HepG2 (cell line): ENCODE results near the gene VPREB3. TPM values are rescaled to one million over a fixed set of nuclear protein-coding genes. Genes with fewer than 3 reads are reported as not detected.

Experiments
- ASH2L ChIP-seq: fragments of 300-600, 200-600 bp; sonication (generic); IDR thresholded peaks from 2 replicates; pipeline ENCODE4 v1.7.0; 2017; ENCODE audit warnings: low read depth, mild to moderate bottlenecking, moderate library complexity, mixed read lengths, low read length; ENCODE audit not compliant: insufficient read length
- BATF2 ChIP-seq: sonication (generic); formaldehyde crosslinking; IDR thresholded peaks from 2 replicates; pipeline ENCODE4 v1.8.0; 2022; ENCODE audit warnings: mild to moderate bottlenecking, missing genetic modification reagents, moderate library complexity
- BRCA1 ChIP-seq: sonication (generic); formaldehyde crosslinking; IDR thresholded peaks from 2 replicates; pipeline ENCODE4 v1.4.0; 2020; ENCODE audit warnings: missing genetic modification reagents
- EHMT2 ChIP-seq: fragments of 200-600 bp; sonication (generic); IDR thresholded peaks from 2 replicates; pipeline ENCODE4 v1.7.0; 2017; ENCODE audit warnings: antibody characterized with exemption, low read depth, low read length, borderline replicate concordance
- EZH2 ChIP-seq: conservative IDR thresholded peaks from 2 replicates; pipeline ENCODE4 v1.6.1; 2012; ENCODE audit warnings: mild to moderate bottlenecking, low read depth, low read length, moderate library complexity
- SKIL ChIP-seq: sonication (generic); formaldehyde crosslinking; IDR thresholded peaks from 2 replicates; pipeline ENCODE4 v1.8.0; 2022; ENCODE audit warnings: missing genetic modification reagents, mild to moderate bottlenecking, moderate library complexity, borderline replicate concordance
- TFAP4 ChIP-seq: sonication (generic); IDR thresholded peaks from 2 replicates; pipeline ENCODE4 v1.6.1; 2016; ENCODE audit warnings: low read depth, borderline replicate concordance
- ZNF12 ChIP-seq: sonication (generic); formaldehyde crosslinking; IDR thresholded peaks from 2 replicates; pipeline ENCODE4 v1.5.0; 2020; ENCODE audit warnings: missing genetic modification reagents
- ZNF451 ChIP-seq: sonication (generic); formaldehyde crosslinking; IDR thresholded peaks from 2 replicates; pipeline ENCODE4 v1.5.0; 2020; ENCODE audit warnings: mild to moderate bottlenecking, missing genetic modification reagents
- ZNF557 ChIP-seq: sonication (generic); formaldehyde crosslinking; IDR thresholded peaks from 2 replicates; pipeline ENCODE4 v1.4.0; 2020; ENCODE audit warnings: missing genetic modification reagents
- ZNF598 ChIP-seq: sonication (generic); formaldehyde crosslinking; IDR thresholded peaks from 2 replicates; pipeline ENCODE4 v1.5.1; 2020; ENCODE audit warnings: mild to moderate bottlenecking, missing genetic modification reagents, borderline replicate concordance
- ZNF772 ChIP-seq: sonication (generic); formaldehyde crosslinking; IDR thresholded peaks from 2 replicates; pipeline ENCODE4 v1.5.0; 2020; ENCODE audit warnings: mild to moderate bottlenecking, missing genetic modification reagents
- polyA plus RNA-seq, 8 experiments: library from polyadenylated mRNA; depleted of rRNA in 3 of 8; stranded (reverse) in 7 of 8; unstranded in 1 of 8; fragments of >200 nt; fragmentation: Illumina TruSeq in 4 of 8; extraction: Trizol in 4 of 8; gene quantifications; 2 replicates each; pipeline versions ENCODE4 v1.2.1 to v1.2.3, GENCODE V29; 2011 to 2016; ENCODE audit warnings: low read depth in 4 of 8, missing spikeins in 1 of 8, mixed read lengths in 1 of 8; ENCODE audit not compliant: insufficient read depth in 1 of 8
- total RNA-seq, 5 experiments: library from RNA; depleted of rRNA; stranded (reverse); fragments of >200 nt; fragmentation: Illumina TruSeq; extraction: Trizol; gene quantifications; 2 replicates each; pipeline ENCODE4 v1.2.3, GENCODE V29; 2016; ENCODE audit warnings: low read depth in 1 of 5
- TF ChIP-seq, protein P1 (sequence below): sonication (generic); formaldehyde crosslinking; IDR thresholded peaks from 2 replicates; pipeline ENCODE4 v1.8.0; 2022; ENCODE audit warnings: mild to moderate bottlenecking, missing genetic modification reagents, borderline replicate concordance

VPREB3 gene
- total and polyA plus RNA-seq, 2 of the 13 experiments (the other 11 are each of a cell fraction or from before 2014, with no cell fraction given): 0.22 TPM; not detected in 1

- TF ChIP-seq SKIL (CRISPR knock-in tag) (peak; percentile 37; the same call in 1 of the 2 replicates), ZNF772 (CRISPR knock-in tag) (peak; percentile 91), ZNF451 (CRISPR knock-in tag) (peak; percentile 77; the same call in 1 of the 2 replicates), ZNF598 (CRISPR knock-in tag) (peak; percentile 86; the same call in 1 of the 2 replicates), ZNF12 (CRISPR knock-in tag) (no peak), BATF2 (CRISPR knock-in tag) (0 out of 2 replicates have a peak, but pooled peaks have one; percentile 47), TFAP4 (0 out of 2 replicates have a peak, but pooled peaks have one; percentile 35), EHMT2 (0 out of 2 replicates have a peak, but pooled peaks have one; percentile 46), BRCA1 (CRISPR knock-in tag) (peak; percentile 87; the same call in 1 of the 2 replicates), ZNF557 (CRISPR knock-in tag) (no peak), EZH2 (no peak), ASH2L (peak; percentile 82)
- TF ChIP-seq, protein P1, sequence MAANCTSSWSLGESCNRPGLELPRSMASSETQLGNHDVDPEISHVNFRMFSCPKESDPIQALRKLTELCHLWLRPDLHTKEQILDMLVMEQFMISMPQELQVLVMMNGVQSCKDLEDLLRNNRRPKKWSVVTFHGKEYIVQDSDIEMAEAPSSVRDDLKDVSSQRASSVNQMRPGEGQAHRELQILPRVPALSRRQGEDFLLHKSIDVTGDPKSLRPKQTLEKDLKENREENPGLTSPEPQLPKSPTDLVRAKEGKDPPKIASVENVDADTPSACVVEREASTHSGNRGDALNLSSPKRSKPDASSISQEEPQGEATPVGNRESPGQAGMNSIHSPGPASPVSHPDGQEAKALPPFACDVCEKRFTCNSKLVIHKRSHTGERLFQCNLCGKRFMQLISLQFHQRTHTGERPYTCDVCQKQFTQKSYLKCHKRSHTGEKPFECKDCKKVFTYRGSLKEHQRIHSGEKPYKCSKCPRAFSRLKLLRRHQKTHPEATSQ: peak; percentile 66; the same call in 1 of the 2 replicates
These were observed 37.1 kb downstream of the VPREB3 start (continued) for GRCh38 chr22:23716811-23717801.
